ENCODE data around the gene TFCP2L1.

DNA sequence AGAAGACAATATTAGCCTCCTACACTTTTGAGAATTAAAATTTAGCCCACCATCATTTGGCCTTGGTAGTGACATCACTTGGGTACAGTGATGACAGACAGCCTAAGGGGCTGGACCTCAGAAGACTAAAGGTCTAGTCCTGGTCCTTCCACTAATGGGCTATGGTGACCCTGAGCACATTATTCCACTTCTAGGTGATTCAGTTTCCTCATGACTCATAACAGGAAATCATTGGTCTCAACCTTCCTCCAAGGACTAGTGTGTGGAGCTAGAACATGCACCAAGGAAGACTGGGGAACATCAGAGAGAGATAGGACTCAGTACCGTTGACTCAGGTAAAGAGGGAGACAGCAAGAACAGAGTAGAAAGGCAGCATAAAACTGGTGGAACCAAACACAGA, 64.0 kb downstream of the TFCP2L1 start:
- TF ChIP-seq POLR2A (IDR thresholded peaks at IDR 0.05): no peak
- TF ChIP-seq CTCF (IDR thresholded peaks at IDR 0.05 in 8 of 11, conservative IDR thresholded peaks at IDR 0.05 in 3 of 11): no peak

Data from spleen (tissue), 7 donors.